Stimulated activated CD4-positive, alpha-beta T cell treated with anti-CD3 and anti-CD28 coated beads, Interleukin-1b, Interleukin-23, amount 100 ng/mL, for 1 hour (primary cell): ENCODE results near the gene LRRC51.
A peak's percentile ranks its signal among the peaks of the same experiment; 100 is the strongest.

ENCODE experiments used
- DNase-seq, 2 donors: peaks; one replicate each; pipeline ENCODE4 v3.0.0-alpha.2; 2020; ENCODE audit warnings: low read depth in 2 of 2

LRRC51 gene, protein sequence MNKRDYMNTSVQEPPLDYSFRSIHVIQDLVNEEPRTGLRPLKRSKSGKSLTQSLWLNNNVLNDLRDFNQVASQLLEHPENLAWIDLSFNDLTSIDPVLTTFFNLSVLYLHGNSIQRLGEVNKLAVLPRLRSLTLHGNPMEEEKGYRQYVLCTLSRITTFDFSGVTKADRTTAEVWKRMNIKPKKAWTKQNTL

GRCh38 chr11:72080326-72081183 is at the start of gene LRRC51, which contains the start of gene NUMA1:
TSS of gene LRRC51 (plus strand) at chr11:72080850. CDS start at chr11:72089084, 8,234 bp downstream.
TSS of gene NUMA1 (minus strand) at chr11:72080542. CDS start at chr11:72035943, 44,599 bp downstream.
- peak; percentile 95 to 97 for DNase-seq

GRCh38 chr11:72036687-72037086 is 44.0 kb upstream of the LRRC51 start:
- DNase-seq: no peak

DNA sequence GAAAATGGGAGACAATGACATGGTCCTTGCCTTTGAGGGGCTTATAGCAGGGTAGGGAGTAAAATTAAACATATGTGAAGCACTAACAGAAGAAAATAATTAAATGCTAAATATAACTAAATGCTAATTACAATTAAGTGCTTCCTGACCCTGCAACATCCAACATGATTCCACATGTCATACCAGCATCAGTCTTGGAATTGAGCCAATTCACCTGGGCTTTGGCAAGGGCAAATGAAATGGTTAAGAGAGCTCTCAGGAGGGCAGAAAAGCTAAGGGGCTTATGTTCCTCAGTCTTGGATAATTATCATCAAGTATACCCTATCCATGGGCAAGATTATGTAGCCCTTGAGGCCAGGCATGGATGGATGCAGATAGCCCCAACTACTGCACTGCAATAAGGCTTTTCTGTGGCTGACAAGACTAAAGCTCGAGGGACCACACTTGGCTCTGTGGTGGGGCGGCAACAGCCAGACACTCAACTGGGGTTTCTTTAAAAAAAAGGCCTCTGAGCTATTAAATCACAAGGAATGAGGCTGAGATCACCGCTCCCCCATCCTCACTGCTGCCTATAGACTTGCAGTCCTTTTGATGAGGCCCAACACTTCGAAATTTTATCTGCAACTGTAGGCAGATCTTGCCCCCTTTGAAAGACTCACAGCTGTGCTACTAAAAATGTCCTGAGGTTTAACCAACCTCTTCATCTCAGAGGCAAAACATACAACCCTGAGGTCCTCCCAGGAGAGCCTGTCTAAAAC is 42.9 kb upstream of the LRRC51 start:
- DNase-seq: no peak

- no peak for DNase-seq
Observed at GRCh38 chr11:72038491-72038890, 42.2 kb upstream of the LRRC51 start.

DNA sequence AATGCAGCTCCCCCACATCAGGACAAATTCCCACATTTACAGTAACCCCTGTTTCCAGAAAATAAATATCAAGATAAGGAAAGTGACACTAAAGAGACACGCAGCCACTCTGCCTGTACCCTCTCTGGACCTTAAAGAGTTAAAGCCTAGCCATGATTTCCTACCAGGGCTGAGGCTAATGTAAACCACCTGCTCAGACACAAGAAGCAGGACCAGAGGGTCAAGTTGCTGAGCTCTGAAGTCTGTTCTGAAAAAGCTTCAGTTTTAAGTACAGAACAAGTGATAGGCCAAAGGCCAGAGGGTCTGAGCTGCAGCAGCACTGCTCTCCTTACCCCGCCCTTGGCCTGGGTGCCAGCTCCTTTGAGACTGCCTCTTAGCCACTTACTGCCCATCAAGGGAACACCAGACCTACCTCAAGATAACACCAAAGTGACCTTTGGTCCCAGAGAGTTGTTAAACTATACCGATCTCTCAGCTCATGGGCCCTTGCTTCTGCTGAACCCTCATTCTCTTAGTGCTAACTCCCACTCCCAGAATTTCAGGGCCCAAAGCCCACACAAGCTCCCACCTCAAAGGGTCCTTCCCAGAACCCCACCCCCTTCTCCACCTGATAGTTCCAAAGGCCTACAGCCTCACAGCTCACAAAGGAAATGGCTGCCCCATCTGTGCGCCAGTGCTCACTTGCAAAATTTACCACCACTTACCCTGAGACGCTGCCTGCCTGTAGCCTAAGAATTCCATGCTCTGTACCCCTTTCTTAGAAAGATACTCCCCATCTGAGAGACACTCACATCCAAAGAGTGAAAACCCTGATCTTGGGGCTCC is 41.4 kb upstream of the LRRC51 start:
- no peak for DNase-seq

DNA sequence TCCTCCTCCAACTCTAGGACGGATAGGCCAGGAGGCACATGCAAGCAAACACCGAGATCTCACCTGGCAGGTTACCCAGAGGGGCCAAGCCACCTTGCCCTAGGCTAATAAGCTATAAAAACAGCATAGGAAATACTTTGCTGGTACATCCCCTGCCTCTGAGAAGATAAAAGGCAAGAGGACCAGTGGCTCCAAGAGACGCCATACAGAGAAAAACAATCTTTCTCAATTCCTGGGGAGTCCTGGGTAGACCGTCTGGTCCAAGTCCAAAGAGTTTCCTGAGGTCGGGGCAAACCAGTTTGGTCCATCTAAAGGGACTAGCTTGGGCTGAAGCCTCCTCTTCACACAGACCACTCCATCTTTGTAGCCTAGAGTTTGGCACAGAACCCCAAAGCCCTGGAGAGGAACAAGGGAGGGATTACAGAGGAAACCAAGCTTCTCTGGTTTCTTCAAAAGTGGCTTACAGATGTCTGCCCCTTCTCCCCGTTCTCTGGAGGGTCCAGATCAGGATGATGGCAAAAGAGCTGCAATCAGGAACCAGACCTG is 40.7 kb upstream of the LRRC51 start:
- DNase-seq: no peak

DNA sequence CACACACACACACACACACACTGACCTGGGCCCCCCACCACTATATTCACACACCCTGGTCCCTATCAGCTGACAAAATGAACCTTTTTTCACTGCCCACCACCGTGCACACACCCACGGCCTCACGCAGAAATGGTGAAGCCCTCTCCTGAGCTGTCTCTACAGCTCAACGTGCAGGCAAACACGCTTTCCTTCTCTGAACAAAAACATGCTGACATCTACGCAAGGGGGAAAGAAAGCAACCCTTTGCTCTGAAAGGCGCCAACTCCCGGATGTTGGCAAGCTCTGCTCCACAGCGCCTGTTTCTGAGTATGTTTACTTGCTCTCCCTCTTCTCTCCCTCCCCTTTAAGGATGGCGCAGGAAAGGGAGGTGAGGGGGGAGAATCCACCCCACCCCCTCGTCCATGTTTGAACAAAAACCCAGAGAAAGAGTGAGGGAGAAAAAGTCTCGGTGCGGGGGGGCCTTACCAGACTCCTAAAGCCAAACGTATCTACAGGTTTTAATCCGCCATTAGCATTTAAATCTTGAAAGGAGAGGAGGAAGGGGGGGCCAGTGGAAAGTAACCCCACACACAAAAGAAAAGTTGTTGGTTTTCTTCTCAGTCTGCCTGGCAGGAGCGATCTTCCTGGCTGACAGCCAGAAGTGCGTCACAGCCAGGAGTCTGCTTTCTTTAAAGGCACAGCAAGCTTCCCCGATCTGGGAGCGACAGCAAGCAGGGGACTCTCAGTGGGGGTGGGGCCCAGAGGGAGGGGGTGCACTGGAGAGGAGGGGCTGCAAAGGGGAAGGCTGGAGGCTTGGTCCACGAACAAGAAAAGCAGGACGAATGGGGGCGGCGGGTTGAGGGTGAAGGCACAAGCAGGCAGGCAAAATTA is 39.9 kb upstream of the LRRC51 start:
- peak; percentile 44 to 50 for DNase-seq

GRCh38 chr11:72041364-72042063 is 39.1 kb upstream of the LRRC51 start:
- DNase-seq: no peak

- DNase-seq: no peak
Observed at GRCh38 chr11:72042064-72042745, 38.4 kb upstream of the LRRC51 start.

DNA sequence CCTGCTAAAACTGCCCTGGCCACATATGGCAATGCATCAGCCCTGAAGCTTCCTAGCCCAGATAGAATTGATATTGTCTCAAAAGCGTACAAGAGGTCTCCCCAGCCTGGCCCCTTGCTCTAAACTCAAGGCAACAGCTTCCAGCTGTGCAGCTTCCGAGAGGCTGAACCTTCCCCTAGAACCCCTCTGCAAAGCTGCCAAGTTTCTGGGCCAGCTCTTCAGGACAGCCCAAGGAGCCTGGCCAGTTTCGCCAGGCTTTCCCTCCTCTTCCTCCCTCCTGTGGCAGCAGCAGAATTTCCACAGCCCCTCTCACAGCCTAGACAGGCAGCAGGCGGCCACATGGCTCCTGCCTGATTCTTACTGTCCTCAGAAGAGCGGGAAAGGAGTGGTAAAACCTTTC is 34.8 kb upstream of the LRRC51 start:
- no peak for DNase-seq

- no peak for DNase-seq
Observed at GRCh38 chr11:72048766-72049460, 31.7 kb upstream of the LRRC51 start.

- no peak for DNase-seq
Observed at GRCh38 chr11:72058416-72059034, 22.1 kb upstream of the LRRC51 start.

- DNase-seq: no peak
Observed at GRCh38 chr11:72061739-72062396, 18.8 kb upstream of the LRRC51 start.

- no peak for DNase-seq
Observed at GRCh38 chr11:72066855-72067254, 13.8 kb upstream of the LRRC51 start.

DNA sequence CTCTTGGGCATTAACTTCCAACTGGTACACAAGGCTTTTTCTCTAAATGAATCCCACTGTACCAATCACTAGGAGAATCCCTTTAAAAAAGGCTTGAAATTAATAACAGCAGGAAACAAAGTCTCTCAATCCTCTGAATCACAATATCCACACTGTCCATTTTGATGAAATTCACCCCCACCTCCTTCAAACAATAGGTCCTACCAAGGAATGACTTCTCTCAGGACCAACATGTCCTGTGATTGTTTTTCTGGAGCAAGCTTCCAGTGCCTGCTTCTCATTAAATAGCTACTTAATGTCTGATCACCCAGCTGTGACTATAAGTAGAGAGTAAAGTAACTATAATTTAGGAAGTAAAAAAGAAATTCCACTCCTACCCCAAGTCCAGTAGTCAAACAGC is 13.4 kb upstream of the LRRC51 start:
- no peak for DNase-seq

- no peak for DNase-seq
Observed at GRCh38 chr11:72067676-72068075, 13.0 kb upstream of the LRRC51 start.

- DNase-seq: no peak
Observed at GRCh38 chr11:72069200-72069599, 11.4 kb upstream of the LRRC51 start.
